Lower lobe of right lung (tissue), 2 donors: ENCODE data around the gene SYCP1. TPM values are rescaled to one million over a fixed set of nuclear protein-coding genes. Genes with fewer than 3 reads are reported as not detected.
"Not testable (repeated sequence)": the region's sequence is repeated elsewhere in the genome, so short reads cannot be mapped to it uniquely, and the experiment has no call there.

Experiments
- ATAC-seq, 2 donors: fragments of 200-7000 bp; cut with Tn5 transposase; one replicate each; pipeline ENCODE4 v1.9.1; 2020 to 2022; ENCODE audit warnings: mild to moderate bottlenecking in 2 of 2, moderate library complexity in 2 of 2
- DNase-seq: peaks from one replicate; pipeline ENCODE4 v3.0.0-alpha.2; 2020
- H3K27ac ChIP-seq: fragments of 200-600 bp; one replicate; pipeline ENCODE4 v1.8.0; 2022
- H3K27me3 ChIP-seq: fragments of 200-600 bp; one replicate; pipeline ENCODE4 v1.8.0; 2022; ENCODE audit warnings: low read depth
- H3K36me3 ChIP-seq: fragments of 200-600 bp; one replicate; pipeline ENCODE4 v1.8.0; 2022; ENCODE audit warnings: mild to moderate bottlenecking
- H3K4me1 ChIP-seq: fragments of 200-600 bp; one replicate; pipeline ENCODE4 v1.8.0; 2022
- H3K4me3 ChIP-seq: fragments of 200-600 bp; one replicate; pipeline ENCODE4 v1.8.0; 2022; ENCODE audit warnings: mild to moderate bottlenecking
- H3K9me3 ChIP-seq: fragments of 200-600 bp; one replicate; pipeline ENCODE4 v1.8.0; 2022
- intact Hi-C: fragments of 100-400 bp; cut with DNase I; formaldehyde crosslinking; loops from one replicate; pipeline ENCODE4 v1.11.0; 2022
- long read RNA-seq: library from polyadenylated mRNA; unstranded; transcript quantifications from one replicate; pipeline ENCODE4 v2.0.0, GENCODE V29; 2021
- total RNA-seq: library from RNA; stranded (reverse); fragmentation: NEBNext Ultra II Directional; extraction: Animal tissue kit (Norgen Biotek cat#: 25700); gene quantifications from one replicate; pipeline ENCODE4 v1.2.1, GENCODE V29; 2021
- TF ChIP-seq, protein P1 (sequence below): fragments of 200-600 bp; IDR thresholded peaks from one replicate; pipeline ENCODE4 v1.8.0; 2022; ENCODE audit warnings: antibody characterized with exemption, mild to moderate bottlenecking
- donor health status: DM: no; HTN: yes; CAD: no; lungs with severe emphysema.

SYCP1 gene, protein sequence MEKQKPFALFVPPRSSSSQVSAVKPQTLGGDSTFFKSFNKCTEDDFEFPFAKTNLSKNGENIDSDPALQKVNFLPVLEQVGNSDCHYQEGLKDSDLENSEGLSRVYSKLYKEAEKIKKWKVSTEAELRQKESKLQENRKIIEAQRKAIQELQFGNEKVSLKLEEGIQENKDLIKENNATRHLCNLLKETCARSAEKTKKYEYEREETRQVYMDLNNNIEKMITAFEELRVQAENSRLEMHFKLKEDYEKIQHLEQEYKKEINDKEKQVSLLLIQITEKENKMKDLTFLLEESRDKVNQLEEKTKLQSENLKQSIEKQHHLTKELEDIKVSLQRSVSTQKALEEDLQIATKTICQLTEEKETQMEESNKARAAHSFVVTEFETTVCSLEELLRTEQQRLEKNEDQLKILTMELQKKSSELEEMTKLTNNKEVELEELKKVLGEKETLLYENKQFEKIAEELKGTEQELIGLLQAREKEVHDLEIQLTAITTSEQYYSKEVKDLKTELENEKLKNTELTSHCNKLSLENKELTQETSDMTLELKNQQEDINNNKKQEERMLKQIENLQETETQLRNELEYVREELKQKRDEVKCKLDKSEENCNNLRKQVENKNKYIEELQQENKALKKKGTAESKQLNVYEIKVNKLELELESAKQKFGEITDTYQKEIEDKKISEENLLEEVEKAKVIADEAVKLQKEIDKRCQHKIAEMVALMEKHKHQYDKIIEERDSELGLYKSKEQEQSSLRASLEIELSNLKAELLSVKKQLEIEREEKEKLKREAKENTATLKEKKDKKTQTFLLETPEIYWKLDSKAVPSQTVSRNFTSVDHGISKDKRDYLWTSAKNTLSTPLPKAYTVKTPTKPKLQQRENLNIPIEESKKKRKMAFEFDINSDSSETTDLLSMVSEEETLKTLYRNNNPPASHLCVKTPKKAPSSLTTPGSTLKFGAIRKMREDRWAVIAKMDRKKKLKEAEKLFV
- not detected for total RNA-seq
- long read RNA-seq = 0 reads

- ATAC-seq (no peak), DNase-seq (no peak)
- intact Hi-C loops = no loop called here
- Histone ChIP-seq H3K36me3 (no peaks in the 10 kb centered on the region), H3K4me3 (peak within 1 kb of the TSS; percentile 6), H3K4me1 (no peaks in the 10 kb centered on the region), H3K9me3 (no peaks in the 10 kb centered on the region), H3K27me3 (peaks cover 35% of the 10 kb centered on the region), H3K27ac (no peak within 1 kb of the TSS)
- TF ChIP-seq, protein P1, sequence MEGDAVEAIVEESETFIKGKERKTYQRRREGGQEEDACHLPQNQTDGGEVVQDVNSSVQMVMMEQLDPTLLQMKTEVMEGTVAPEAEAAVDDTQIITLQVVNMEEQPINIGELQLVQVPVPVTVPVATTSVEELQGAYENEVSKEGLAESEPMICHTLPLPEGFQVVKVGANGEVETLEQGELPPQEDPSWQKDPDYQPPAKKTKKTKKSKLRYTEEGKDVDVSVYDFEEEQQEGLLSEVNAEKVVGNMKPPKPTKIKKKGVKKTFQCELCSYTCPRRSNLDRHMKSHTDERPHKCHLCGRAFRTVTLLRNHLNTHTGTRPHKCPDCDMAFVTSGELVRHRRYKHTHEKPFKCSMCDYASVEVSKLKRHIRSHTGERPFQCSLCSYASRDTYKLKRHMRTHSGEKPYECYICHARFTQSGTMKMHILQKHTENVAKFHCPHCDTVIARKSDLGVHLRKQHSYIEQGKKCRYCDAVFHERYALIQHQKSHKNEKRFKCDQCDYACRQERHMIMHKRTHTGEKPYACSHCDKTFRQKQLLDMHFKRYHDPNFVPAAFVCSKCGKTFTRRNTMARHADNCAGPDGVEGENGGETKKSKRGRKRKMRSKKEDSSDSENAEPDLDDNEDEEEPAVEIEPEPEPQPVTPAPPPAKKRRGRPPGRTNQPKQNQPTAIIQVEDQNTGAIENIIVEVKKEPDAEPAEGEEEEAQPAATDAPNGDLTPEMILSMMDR = no peak
These were observed at the start of gene SYCP1 for GRCh38 chr1:114854693-114855320. TSS of gene SYCP1 (plus strand) at chr1:114854863. CDS start at chr1:114855465, 602 bp downstream.

- Histone ChIP-seq H3K36me3 (no peaks in the 10 kb centered on the region), H3K4me3 (no peak overlapping the region), H3K4me1 (no peaks in the 10 kb centered on the region), H3K9me3 (no peaks in the 10 kb centered on the region), H3K27me3 (no peaks in the 10 kb centered on the region), H3K27ac (no peak overlapping the region)
- TF ChIP-seq, protein P1 = no peak
- ATAC-seq (no peak), DNase-seq (no peak)
- intact Hi-C loops = no loop called here
These were observed 34.8 kb upstream of the SYCP1 start for GRCh38 chr1:114819869-114820268.

GRCh38 chr1:114820392-114820791 lies 34.3 kb upstream of the SYCP1 start:
- H3K9me3 ChIP-seq = no peaks in the 10 kb centered on the region
- no peak overlapping the region for H3K4me3 ChIP-seq
- TF ChIP-seq, protein P1 = no peak
- H3K36me3 ChIP-seq = no peaks in the 10 kb centered on the region
- DNase-seq (no peak), ATAC-seq (no peak)
- H3K27ac ChIP-seq = no peak overlapping the region
- intact Hi-C loops = no loop called here
- no peaks in the 10 kb centered on the region for H3K4me1 ChIP-seq
- no peaks in the 10 kb centered on the region for H3K27me3 ChIP-seq

DNA sequence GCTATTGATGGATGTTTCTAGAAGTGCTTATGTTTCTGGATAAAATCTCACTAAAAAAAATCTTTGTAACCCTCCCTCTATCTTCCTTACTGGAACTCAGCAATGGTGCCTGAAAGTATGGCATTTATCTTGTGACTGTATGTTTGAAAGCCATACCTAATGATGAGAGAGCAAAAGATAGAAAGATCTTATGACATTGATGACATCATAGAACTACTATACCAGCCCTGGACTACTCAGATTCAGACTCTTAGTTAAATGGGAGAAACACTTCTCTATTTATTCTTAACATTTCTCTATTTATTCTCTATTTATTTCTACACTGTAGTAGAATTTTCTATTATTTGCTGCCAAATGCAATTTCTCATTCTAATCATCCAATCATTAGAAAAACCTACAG lies 32.7 kb upstream of the SYCP1 start:
- no peak overlapping the region for H3K4me3 ChIP-seq
- H3K9me3 ChIP-seq = no peaks in the 10 kb centered on the region
- H3K36me3 ChIP-seq = no peaks in the 10 kb centered on the region
- H3K4me1 ChIP-seq = no peaks in the 10 kb centered on the region
- H3K27me3 ChIP-seq = no peaks in the 10 kb centered on the region
- no peak for ATAC-seq
- intact Hi-C loops = no loop called here
- TF ChIP-seq, protein P1 = no peak
- DNase-seq = no peak
- H3K27ac ChIP-seq = no peak overlapping the region

DNA sequence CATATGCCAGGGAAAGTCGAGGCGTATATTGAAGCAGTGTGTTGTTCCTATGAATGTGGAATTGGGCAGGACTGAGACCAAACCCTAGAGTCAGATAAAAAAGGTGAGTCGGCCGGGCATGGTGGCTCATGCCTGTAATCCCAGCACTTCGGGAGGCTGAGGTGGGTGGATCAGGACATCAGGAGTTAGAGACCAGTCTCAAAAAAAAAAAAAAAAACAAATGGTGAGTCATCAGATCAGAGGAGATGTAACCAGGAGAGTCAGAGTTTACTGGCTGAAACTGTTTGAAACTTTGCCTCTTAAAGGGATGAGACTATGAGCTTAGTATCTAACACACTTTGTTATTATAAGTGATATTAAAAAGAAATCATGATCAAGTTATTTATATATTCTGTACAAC lies 26.4 kb upstream of the SYCP1 start:
- ATAC-seq = no peak
- DNase-seq = no peak
- TF ChIP-seq, protein P1 = no peak
- no peaks in the 10 kb centered on the region for H3K36me3 ChIP-seq
- intact Hi-C loops = no loop called here
- no peak overlapping the region for H3K27ac ChIP-seq
- H3K4me3 ChIP-seq = no peak overlapping the region
- no peaks in the 10 kb centered on the region for H3K27me3 ChIP-seq
- no peaks in the 10 kb centered on the region for H3K4me1 ChIP-seq
- H3K9me3 ChIP-seq = no peaks in the 10 kb centered on the region

GRCh38 chr1:114830075-114830474 lies 24.6 kb upstream of the SYCP1 start:
- DNase-seq, H3K9me3 ChIP-seq, H3K4me1 ChIP-seq, H3K36me3 ChIP-seq, H3K4me3 ChIP-seq, ATAC-seq, intact Hi-C loops, H3K27me3 ChIP-seq, H3K27ac ChIP-seq: not testable (repeated sequence)
